Activated gamma-delta T cell treated with anti-CD3 and anti-CD28 coated beads, Interleukin-2, amount 50 U/mL, for 16 hours (primary cell): Measurements from ENCODE around the gene C20orf173.

Experiments used
- DNase-seq: peaks from one replicate; pipeline ENCODE4 v3.0.0-alpha.2; 2020; ENCODE audit warnings: low read depth

Gene C20orf173

DNA sequence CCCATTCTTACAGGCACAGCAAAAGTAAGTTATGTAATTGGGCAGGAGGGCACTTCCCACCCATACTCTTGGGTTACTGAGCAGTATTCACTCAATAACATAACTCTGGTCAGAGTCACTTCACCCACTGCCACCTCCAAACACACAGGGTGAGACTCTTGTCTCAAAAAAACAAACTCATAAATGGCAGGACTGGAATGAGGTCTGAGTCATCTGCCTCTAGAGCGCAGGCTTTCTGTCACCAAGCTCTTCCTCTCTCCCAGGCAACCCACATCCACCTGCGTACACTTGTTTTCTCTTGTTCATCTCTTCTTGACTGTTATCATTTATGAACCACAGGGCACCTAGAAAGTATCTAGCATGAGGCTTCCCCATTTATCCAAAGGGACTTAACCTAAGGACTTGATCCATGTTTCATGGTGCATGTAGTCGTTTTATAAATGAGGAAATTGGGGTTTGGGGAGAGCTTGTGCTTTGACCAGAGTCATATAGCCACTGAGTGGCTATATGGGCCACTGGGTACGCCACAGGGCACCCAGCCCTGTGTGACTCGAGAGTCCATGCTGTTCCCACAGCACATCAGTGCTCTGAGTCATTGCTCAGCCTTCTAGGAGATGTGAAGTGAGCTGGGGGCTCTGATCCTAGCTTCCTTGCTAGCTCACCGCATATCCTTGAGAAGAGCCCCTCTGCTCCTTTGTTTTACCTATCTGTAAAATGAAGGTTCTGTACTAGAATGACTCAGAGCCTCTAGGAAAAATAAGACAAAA lies 22.4 kb downstream of the C20orf173 start:
- DNase-seq, result no peak

GRCh38 chr20:35506179-35506578 lies 23.3 kb downstream of the C20orf173 start:
- no peak for DNase-seq

GRCh38 chr20:35504751-35505150 lies 24.7 kb downstream of the C20orf173 start:
- no peak for DNase-seq

- no peak for DNase-seq
These were observed 25.5 kb downstream of the C20orf173 start for GRCh38 chr20:35503841-35504561.

GRCh38 chr20:35503281-35503680 lies 26.2 kb downstream of the C20orf173 start:
- DNase-seq, result no peak

DNA sequence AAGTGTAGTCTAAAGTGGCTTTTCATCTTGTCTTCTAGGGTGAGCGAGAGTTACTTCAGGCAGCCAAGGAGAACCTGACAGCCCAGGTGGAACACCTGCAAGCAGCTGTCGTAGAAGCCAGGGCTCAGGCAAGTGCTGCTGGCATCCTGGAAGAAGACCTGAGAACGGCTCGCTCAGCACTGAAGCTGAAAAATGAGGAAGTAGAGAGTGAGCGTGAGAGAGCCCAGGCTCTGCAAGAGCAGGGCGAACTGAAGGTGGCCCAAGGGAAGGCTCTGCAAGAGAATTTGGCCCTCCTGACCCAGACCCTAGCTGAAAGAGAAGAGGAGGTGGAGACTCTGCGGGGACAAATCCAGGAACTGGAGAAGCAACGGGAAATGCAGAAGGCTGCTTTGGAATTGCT lies 27.1 kb downstream of the C20orf173 start:
- no peak for DNase-seq

DNA sequence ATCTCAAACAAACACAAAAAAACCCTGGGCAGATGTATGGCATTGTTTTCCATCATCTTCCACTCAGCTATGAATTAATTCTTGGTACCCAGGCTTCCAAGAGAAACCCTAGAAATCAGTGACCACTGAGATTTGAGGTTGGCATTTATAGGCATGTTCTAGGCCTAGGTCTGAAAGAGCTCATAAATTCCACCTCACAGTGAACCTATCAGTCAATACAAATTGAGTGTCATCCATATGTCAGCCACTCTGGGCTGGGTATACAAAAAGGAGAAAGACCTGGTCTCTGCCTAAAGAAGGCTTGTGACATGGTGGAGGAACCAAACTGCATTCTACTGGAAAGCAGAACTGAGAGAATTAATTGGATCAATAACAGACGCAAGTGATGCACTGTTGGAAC lies 30.2 kb downstream of the C20orf173 start:
- DNase-seq, result no peak

DNA sequence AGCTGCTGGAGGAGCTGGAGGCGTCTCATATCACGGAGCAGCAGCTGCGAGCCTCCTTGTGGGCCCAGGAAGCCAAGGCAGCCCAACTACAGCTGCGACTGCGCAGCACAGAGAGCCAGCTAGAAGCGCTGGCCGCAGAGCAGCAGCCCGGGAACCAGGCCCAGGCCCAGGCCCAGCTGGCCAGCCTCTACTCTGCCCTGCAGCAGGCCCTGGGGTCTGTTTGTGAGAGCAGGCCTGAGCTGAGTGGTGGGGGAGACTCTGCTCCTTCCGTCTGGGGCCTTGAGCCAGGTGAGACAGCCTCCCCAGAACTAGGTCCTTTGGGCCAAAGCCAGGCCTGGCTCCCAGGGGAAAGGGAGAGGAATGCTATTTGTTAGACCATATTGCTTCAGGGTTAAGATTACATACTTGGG lies 31.7 kb downstream of the C20orf173 start:
- no peak for DNase-seq

DNA sequence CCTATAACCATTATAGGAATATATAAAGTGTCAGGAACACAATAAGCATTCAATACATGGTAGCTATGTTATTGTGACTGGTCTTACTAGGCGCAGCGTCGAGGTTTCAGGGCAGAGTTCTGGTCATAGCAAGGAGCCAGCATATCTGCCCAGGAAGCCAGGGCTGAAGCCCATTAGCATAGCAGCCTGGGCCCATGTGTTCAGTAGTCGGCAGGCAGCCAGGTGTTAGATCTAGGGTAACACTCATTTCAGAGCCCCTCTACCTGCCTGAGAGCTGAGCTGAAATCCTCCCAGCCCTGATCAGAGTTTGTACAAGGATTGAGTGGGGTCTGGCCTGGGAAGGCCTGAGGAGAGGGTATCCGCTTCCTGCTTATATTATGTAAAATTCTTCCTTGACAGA lies 32.1 kb downstream of the C20orf173 start:
- DNase-seq, result no peak

- DNase-seq, result no peak
These were observed 33.0 kb downstream of the C20orf173 start for GRCh38 chr20:35496481-35496880.

GRCh38 chr20:35492352-35492751 lies 37.1 kb downstream of the C20orf173 start:
- DNase-seq, result no peak

GRCh38 chr20:35491823-35492222 lies 37.6 kb downstream of the C20orf173 start:
- no peak for DNase-seq

GRCh38 chr20:35490736-35491181 lies 38.7 kb downstream of the C20orf173 start:
- DNase-seq, result peak; percentile 39

DNA sequence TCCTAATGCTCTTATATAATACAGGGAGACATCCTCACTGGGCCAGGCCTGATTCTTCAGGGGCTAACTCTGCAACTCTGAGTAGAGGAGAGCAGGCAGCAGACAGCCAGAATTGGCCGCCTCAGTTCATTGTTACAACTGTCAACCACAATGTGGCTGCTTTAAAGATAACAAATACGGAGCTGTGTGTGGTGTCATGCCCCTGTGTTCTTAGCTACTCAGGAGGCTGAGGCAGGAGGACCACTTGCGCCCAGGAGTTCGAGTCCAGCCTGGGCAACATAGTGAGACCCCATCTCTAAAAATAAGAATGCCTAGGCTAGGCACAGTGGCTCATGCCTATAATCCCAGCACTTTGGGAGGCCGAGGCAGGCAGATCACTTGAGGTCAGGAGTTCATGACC lies 39.7 kb downstream of the C20orf173 start:
- no peak for DNase-seq

DNA sequence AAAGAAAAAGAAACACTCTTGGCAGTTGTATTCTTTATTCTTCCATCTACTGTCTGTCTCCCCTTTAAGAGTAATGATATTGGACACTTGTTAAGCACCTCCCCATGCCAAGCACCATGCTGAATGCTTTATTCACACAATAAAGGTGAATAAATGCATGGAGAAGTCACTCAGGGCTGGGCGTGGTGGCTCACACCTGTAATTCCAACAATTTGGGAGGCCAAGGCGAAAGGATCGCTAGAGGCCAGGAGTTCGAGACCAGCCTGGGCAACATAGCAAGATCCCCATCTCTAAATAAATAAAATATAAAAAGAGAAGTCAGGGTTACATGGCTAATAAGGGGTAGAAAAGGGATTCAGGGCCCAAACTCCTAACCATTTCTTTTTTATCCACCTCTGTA lies 42.0 kb downstream of the C20orf173 start:
- no peak for DNase-seq

DNA sequence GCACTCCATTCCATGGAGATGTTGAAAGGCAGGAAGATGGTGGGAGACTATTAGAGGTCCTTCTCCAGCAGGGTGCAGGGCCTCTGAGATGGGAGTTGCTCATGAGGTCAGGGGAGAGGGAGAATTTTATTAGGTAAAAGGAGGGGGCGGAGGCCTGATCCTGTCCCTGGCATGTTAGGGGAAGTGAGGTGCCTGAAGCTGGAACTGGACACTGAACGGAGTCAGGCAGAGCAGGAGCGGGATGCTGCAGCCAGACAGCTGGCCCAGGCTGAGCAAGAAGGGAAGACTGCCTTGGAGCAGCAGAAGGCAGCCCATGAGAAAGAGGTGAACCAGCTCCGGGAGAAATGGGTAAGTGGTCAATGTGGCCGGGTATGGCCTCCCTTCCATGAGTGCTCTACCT lies 49.7 kb downstream of the C20orf173 start:
- DNase-seq, result no peak

GRCh38 chr20:35478804-35479472 lies 50.5 kb downstream of the C20orf173 start:
- no peak for DNase-seq
